Measurements from ENCODE around the gene UQCC2.

Gene UQCC2

GRCh38 chr6:33678932-33679490 is 32.5 kb downstream of the UQCC2 start:
- Mint-ChIP-seq H3K27ac (no peak overlapping the region), H3K27me3 (no peaks in the 10 kb centered on the region), H3K4me3 (no peak overlapping the region), H3K9me3 (no peaks in the 10 kb centered on the region), H3K36me3 (ENCODE audit: low read depth) (no peaks in the 10 kb centered on the region), H3K4me1 (ENCODE audit: low read depth) (peaks cover 7% of the 10 kb centered on the region)
- intact Hi-C loops (cut with micrococcal nuclease), result no loop called here

GRCh38 chr6:33678233-33678931 is 33.1 kb downstream of the UQCC2 start:
- Mint-ChIP-seq H3K36me3 (ENCODE audit: low read depth) (no peaks in the 10 kb centered on the region), H3K27me3 (no peaks in the 10 kb centered on the region), H3K4me3 (no peak overlapping the region), H3K4me1 (ENCODE audit: low read depth) (peaks cover 4% of the 10 kb centered on the region), H3K9me3 (no peaks in the 10 kb centered on the region), H3K27ac (no peak overlapping the region)
- intact Hi-C loops (cut with micrococcal nuclease), result no loop called here

GRCh38 chr6:33677689-33678088 is 33.8 kb downstream of the UQCC2 start:
- no peaks in the 10 kb centered on the region for H3K4me1 Mint-ChIP-seq (ENCODE audit: low read depth)
- no peak overlapping the region for H3K4me3 Mint-ChIP-seq
- no peaks in the 10 kb centered on the region for H3K27me3 Mint-ChIP-seq
- no peaks in the 10 kb centered on the region for H3K9me3 Mint-ChIP-seq
- H3K27ac Mint-ChIP-seq, result no peak overlapping the region
- no peaks in the 10 kb centered on the region for H3K36me3 Mint-ChIP-seq (ENCODE audit: low read depth)
- intact Hi-C loops (cut with micrococcal nuclease), result no loop called here

GRCh38 chr6:33677143-33677660 is 34.3 kb downstream of the UQCC2 start:
- Mint-ChIP-seq H3K27me3 (no peaks in the 10 kb centered on the region), H3K4me3 (no peak overlapping the region), H3K27ac (no peak overlapping the region), H3K36me3 (ENCODE audit: low read depth) (no peaks in the 10 kb centered on the region), H3K9me3 (no peaks in the 10 kb centered on the region), H3K4me1 (ENCODE audit: low read depth) (no peaks in the 10 kb centered on the region)
- intact Hi-C loops (cut with micrococcal nuclease), result no loop called here

- Mint-ChIP-seq H3K27ac (no peak overlapping the region), H3K36me3 (ENCODE audit: low read depth) (no peaks in the 10 kb centered on the region), H3K4me1 (ENCODE audit: low read depth) (no peaks in the 10 kb centered on the region), H3K9me3 (no peaks in the 10 kb centered on the region), H3K4me3 (no peak overlapping the region), H3K27me3 (no peaks in the 10 kb centered on the region)
- intact Hi-C loops (cut with micrococcal nuclease), result no loop called here
Observed at GRCh38 chr6:33676416-33677142, 34.9 kb downstream of the UQCC2 start.

- H3K27ac Mint-ChIP-seq, result no peak overlapping the region
- H3K4me1 Mint-ChIP-seq (ENCODE audit: low read depth), result no peaks in the 10 kb centered on the region
- H3K9me3 Mint-ChIP-seq, result no peaks in the 10 kb centered on the region
- no peaks in the 10 kb centered on the region for H3K36me3 Mint-ChIP-seq (ENCODE audit: low read depth)
- no peaks in the 10 kb centered on the region for H3K27me3 Mint-ChIP-seq
- H3K4me3 Mint-ChIP-seq, result no peak overlapping the region
- intact Hi-C loops (cut with micrococcal nuclease), result no loop called here
Observed at GRCh38 chr6:33675968-33676367, 35.5 kb downstream of the UQCC2 start.

GRCh38 chr6:33673851-33674250 is 37.6 kb downstream of the UQCC2 start:
- Mint-ChIP-seq H3K36me3 (ENCODE audit: low read depth) (no peaks in the 10 kb centered on the region), H3K4me3 (no peak overlapping the region), H3K27me3 (no peaks in the 10 kb centered on the region), H3K9me3 (no peaks in the 10 kb centered on the region), H3K27ac (no peak overlapping the region), H3K4me1 (ENCODE audit: low read depth) (no peaks in the 10 kb centered on the region)
- intact Hi-C loops (cut with micrococcal nuclease), result no loop called here

- Mint-ChIP-seq H3K4me3 (no peak overlapping the region), H3K9me3 (no peaks in the 10 kb centered on the region), H3K27ac (no peak overlapping the region), H3K4me1 (ENCODE audit: low read depth) (no peaks in the 10 kb centered on the region), H3K27me3 (no peaks in the 10 kb centered on the region), H3K36me3 (ENCODE audit: low read depth) (no peaks in the 10 kb centered on the region)
- intact Hi-C loops (cut with micrococcal nuclease), result no loop called here
Observed at GRCh38 chr6:33672808-33673207, 38.7 kb downstream of the UQCC2 start.

- no peak overlapping the region for H3K27ac Mint-ChIP-seq
- H3K9me3 Mint-ChIP-seq, result no peaks in the 10 kb centered on the region
- H3K36me3 Mint-ChIP-seq (ENCODE audit: low read depth), result no peaks in the 10 kb centered on the region
- H3K4me1 Mint-ChIP-seq (ENCODE audit: low read depth), result no peaks in the 10 kb centered on the region
- H3K27me3 Mint-ChIP-seq, result no peaks in the 10 kb centered on the region
- intact Hi-C loops (cut with micrococcal nuclease), result no loop called here
- no peak overlapping the region for H3K4me3 Mint-ChIP-seq
Observed at GRCh38 chr6:33671744-33672072, 39.8 kb downstream of the UQCC2 start.

GRCh38 chr6:33670971-33671743 is 40.3 kb downstream of the UQCC2 start:
- H3K4me1 Mint-ChIP-seq (ENCODE audit: low read depth), result no peaks in the 10 kb centered on the region
- H3K36me3 Mint-ChIP-seq (ENCODE audit: low read depth), result no peaks in the 10 kb centered on the region
- H3K27ac Mint-ChIP-seq, result no peak overlapping the region
- H3K4me3 Mint-ChIP-seq, result no peak overlapping the region
- no peaks in the 10 kb centered on the region for H3K9me3 Mint-ChIP-seq
- intact Hi-C loops (cut with micrococcal nuclease), result no loop called here
- no peaks in the 10 kb centered on the region for H3K27me3 Mint-ChIP-seq

GRCh38 chr6:33670086-33670660 is 41.3 kb downstream of the UQCC2 start:
- Mint-ChIP-seq H3K4me3 (no peak overlapping the region), H3K9me3 (no peaks in the 10 kb centered on the region), H3K27ac (no peak overlapping the region), H3K27me3 (no peaks in the 10 kb centered on the region), H3K36me3 (ENCODE audit: low read depth) (no peaks in the 10 kb centered on the region), H3K4me1 (ENCODE audit: low read depth) (no peaks in the 10 kb centered on the region)
- intact Hi-C loops (cut with micrococcal nuclease), result no loop called here

- Mint-ChIP-seq H3K27ac (no peak overlapping the region), H3K9me3 (no peaks in the 10 kb centered on the region), H3K27me3 (no peaks in the 10 kb centered on the region), H3K4me1 (ENCODE audit: low read depth) (no peaks in the 10 kb centered on the region), H3K4me3 (no peak overlapping the region), H3K36me3 (ENCODE audit: low read depth) (no peaks in the 10 kb centered on the region)
- intact Hi-C loops (cut with micrococcal nuclease), result no loop called here
Observed at GRCh38 chr6:33668914-33669313, 42.6 kb downstream of the UQCC2 start.

- Mint-ChIP-seq H3K27me3 (no peaks in the 10 kb centered on the region), H3K36me3 (ENCODE audit: low read depth) (no peaks in the 10 kb centered on the region), H3K4me3 (no peak overlapping the region), H3K27ac (no peak overlapping the region), H3K4me1 (ENCODE audit: low read depth) (no peaks in the 10 kb centered on the region), H3K9me3 (no peaks in the 10 kb centered on the region)
- intact Hi-C loops (cut with micrococcal nuclease), result no loop called here
Observed at GRCh38 chr6:33668328-33668727, 43.2 kb downstream of the UQCC2 start.

GRCh38 chr6:33667776-33668175 is 43.7 kb downstream of the UQCC2 start:
- intact Hi-C loops (cut with micrococcal nuclease), result no loop called here

More at GRCh38 chr6:33667776-33668175, 43.7 kb downstream of the UQCC2 start:
- H3K4me1 Mint-ChIP-seq (ENCODE audit: low read depth), result no peaks in the 10 kb centered on the region
- no peak overlapping the region for H3K4me3 Mint-ChIP-seq
- no peak overlapping the region for H3K27ac Mint-ChIP-seq
- no peaks in the 10 kb centered on the region for H3K9me3 Mint-ChIP-seq
- H3K36me3 Mint-ChIP-seq (ENCODE audit: low read depth), result no peaks in the 10 kb centered on the region
- H3K27me3 Mint-ChIP-seq, result no peaks in the 10 kb centered on the region
